ENCODE measurements around the gene CCSER1.

The CCSER1 gene

DNA sequence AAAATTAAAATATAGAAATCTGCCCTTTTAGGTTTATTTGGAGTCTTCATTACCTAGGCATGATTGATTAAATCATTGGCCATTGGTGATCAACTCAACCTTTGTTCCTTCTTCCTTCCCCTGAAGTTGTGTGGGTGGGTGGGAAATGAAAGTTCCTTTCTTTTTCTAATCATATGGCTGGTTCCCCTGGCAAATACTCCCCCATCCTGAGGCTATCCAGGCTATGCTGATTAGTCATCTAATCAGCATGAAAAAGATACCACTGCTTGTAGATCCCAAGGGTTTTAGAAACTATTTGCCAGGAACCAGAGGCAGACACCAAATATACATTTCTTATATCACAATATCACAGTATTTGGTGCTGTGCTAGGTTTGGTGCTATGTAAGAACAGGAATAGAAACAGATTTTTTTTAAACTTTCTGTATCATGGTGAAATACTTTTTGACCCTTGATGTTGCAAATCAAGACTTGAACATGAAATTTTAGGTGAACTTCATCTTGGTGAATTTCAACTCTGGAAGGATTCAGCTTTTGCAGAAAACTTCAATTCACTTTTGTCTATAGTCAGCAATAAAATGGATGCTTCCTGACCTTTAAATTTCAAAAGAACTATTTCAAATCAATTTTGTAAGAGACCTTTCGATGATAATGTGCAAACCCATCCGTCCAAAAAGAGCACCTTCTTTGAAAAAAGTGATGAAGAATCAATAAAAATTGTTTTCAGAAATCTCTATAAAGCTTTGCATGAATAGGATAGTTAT is 71.1 kb downstream of the CCSER1 start:
- no peak for DNase-seq (ENCODE audit: low spot score)

- DNase-seq (ENCODE audit: low spot score): no peak
These were observed 80.8 kb downstream of the CCSER1 start for GRCh38 chr4:90207887-90208454.

GRCh38 chr4:90209922-90210321 is 82.7 kb downstream of the CCSER1 start:
- DNase-seq (ENCODE audit: low spot score): no peak

DNA sequence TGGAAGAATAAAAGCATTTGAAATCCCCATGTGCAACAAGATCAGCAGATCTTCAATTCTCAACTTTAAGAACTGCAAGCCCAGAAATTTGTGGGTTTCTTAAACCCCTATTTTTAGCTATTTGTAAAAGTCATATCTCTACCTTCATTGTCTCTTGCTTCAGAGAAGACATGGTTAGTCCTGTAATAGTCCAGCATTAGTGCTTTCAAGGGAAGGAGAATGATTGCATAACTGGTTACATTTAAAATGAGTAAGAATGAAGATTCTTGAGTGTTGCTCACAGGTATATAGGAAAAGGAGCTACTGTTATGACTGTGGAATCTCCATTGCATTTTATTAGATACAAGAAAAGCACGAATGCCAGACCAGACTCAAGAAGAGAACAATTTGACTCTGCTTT is 84.0 kb downstream of the CCSER1 start:
- DNase-seq (ENCODE audit: low spot score): no peak

- no peak for DNase-seq (ENCODE audit: low spot score)
These were observed 88.1 kb downstream of the CCSER1 start for GRCh38 chr4:90215286-90215685.

GRCh38 chr4:90219822-90220221 is 92.6 kb downstream of the CCSER1 start:
- DNase-seq (ENCODE audit: low spot score): no peak

- DNase-seq (ENCODE audit: low spot score): no peak
These were observed 93.3 kb downstream of the CCSER1 start for GRCh38 chr4:90220459-90220858.

DNA sequence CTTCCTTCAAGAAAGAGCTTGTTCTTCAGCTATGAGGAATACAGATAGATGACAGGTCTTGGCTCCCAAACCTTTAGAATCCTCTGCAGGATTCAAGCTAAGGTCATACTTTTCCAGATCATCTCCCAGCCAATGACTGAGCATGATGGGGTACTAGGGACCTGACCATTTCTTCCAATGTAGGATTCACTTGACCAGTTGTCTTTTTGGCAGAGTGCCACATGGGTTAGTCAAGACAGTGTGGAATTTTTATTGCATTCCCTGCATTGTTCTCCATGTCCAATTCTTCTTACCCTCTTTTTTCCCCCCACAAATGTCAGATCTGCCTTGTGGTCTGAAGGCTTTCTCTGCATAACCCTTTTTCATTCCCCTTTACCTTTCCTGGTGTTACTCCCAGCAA is 99.5 kb downstream of the CCSER1 start:
- DNase-seq (ENCODE audit: low spot score): no peak

DNA sequence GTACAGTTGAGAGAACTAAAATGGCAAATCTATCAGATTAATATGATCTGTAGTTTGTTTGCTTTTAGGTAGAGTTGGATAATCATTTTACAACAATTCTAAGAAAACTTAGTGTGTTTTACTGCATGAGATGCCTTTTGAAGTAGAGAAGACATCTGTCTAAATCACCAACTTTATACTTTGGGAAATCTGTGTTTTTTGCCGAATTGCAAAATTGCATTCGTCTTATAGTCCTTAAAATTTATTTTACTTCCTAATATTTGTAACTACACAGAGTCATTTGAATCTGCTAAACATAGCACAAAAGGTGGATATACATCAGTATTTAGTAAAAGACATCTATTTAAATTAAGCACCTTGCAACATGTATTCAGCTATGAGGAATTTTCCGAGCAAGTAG is 100.0 kb downstream of the CCSER1 start:
- DNase-seq (ENCODE audit: low spot score): no peak

- no peak for DNase-seq (ENCODE audit: low spot score)
These were observed 107.8 kb downstream of the CCSER1 start for GRCh38 chr4:90234916-90235547.

- no peak for DNase-seq (ENCODE audit: low spot score)
These were observed 110.7 kb downstream of the CCSER1 start for GRCh38 chr4:90237751-90238530.

- no peak for DNase-seq (ENCODE audit: low spot score)
These were observed 113.1 kb downstream of the CCSER1 start for GRCh38 chr4:90240333-90240732.

DNA sequence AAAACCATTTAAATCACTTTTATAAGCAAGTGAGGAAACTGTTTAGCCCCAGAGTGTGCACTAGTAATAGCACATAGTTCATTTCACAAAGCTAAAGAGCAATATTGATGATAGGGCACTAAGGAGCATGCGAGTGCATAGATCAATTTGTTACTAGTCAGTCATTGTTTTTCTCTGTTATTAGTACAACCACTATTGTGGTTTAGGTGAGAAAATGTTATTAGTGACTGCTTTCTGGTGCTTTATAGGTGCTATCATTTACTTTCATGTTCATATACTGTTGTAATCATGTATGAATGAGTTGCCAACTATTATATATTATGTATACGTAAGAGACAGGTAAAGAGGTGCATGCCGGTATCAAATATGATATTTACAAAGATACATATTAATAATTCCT is 113.8 kb downstream of the CCSER1 start:
- DNase-seq (ENCODE audit: low spot score): no peak

DNA sequence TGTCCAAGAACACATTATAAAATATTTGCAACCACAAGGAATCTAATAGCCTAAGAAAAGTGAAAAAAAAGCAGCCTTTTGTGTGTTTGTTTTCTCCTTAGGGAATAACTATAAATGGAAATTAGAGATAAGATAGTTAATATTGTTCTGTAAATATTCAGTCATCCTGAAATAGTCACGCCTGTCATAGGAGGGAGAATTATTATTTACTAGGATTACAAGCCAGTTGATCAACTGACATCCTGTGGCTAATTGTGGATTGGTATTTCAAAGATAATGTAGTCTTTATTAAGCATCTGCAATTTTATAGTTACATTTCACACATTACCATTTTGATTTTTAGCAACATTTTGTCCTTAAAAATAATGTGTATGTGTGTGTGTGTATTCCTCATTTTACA is 118.6 kb downstream of the CCSER1 start:
- DNase-seq (ENCODE audit: low spot score): no peak

DNA sequence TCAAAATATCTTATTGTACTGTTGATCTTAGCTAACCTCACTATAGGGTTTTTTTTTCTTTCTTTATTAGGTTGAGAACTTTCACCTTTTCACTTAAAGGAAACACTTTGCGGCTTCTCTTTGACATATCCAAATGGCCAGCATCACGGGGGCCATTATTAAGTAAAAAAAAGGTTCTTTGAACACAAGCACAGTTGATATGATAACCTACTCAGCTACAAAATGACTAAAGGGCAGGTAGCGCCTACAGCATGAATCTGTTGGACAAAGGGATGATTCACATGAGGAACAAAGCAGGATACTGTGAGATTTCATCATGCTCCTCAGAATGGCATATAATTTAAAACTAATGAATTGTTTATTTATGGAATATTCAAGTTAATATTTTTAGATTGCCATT is 119.6 kb downstream of the CCSER1 start:
- DNase-seq (ENCODE audit: low spot score): no peak

DNA sequence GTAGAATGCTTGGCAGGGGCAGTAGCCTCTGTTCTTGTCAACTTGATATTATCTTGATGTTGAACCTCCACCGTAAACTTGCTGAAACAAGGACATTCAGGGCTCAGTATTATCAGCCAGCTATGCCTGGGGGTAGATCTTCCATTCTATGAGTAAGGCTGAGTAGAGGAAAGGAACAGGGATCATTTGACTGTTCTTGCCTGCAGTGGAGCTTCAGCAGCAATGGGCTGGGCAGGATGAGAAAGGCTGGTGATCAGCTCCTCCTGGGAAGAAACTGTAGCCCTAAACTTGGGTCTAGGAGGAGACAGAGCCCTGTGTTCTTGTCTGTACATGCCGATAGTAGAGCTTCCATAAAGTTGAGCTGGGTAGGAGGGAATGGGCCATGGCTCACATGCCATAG is 127.2 kb downstream of the CCSER1 start:
- DNase-seq (ENCODE audit: low spot score): no peak

- DNase-seq (ENCODE audit: low spot score): no peak
These were observed 147.0 kb downstream of the CCSER1 start for GRCh38 chr4:90274175-90274574.

GRCh38 chr4:90280954-90281353 is 153.8 kb downstream of the CCSER1 start:
- no peak for DNase-seq (ENCODE audit: low spot score)

DNA sequence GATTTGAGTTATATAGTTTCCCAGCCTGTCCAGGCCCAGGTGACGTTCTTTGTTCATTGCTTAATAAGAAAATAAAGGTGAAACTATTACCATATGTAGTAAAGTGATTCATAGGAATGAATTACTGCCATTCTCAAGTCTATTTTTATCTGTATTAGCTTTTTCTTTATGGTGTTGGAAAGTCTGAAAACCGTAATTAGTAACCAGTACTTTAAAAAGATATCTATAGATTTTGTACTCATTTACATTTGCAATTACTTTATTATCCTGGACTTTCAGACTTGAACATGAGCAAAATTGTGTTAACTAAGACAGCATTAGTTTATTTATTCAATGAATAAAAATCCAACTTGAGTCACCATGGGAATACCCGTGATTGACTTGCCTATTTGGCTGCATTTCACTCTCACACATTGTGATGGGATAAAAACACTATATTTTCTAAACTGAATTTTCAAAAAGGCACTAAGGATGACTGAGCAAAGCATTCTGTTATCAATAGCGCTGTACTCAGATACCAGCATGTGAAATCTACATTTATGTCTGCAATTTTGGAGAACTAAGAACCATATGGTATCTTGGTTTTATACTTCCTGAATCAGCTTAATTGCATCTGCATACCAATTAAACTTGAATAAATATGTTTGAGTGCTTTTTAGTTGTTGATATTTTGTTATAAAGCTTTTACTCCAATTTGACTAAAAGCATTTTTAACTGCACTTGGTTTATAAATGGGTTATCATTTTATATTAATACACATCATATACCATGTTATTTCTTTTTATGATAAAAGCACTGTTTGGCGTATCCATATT is 154.6 kb downstream of the CCSER1 start:
- DNase-seq (ENCODE audit: low spot score): no peak

DNA sequence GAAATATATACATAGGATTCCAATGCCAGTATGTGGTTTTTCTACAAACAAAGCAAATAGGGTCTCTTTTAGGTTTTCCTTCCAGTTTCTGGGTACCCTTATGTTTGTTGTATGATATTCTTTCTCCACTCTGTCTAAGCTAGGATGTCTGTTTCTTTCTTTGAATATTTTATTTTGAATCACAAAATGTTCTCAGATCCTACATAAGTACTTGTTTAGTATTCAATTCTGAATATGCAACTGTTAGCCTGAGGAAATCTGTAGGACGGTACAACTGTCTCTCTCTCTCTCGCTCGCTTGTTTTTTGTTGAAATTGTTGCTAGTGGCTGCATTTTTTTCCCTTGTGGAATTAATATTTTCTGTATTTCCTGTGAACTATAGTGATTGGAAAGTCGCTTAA is 163.2 kb downstream of the CCSER1 start:
- no peak for DNase-seq (ENCODE audit: low spot score)

DNA sequence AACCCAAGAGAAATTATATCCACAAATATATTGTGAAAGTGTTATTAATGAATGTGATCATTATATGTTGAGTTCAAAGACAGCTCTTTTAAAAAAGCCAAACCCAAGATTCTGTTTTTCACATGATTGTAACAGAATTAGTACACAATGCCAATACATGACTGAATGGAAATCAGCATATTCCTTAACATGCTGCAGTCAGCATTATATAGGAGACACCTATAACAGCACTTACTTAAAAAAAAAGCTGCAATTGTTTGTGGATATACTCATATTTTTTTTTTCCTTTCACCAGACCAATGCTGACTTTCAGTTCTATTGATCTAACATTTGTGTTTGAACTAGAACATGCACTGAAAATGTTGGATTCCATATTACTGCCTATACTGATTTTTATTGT is 165.2 kb downstream of the CCSER1 start:
- no peak for DNase-seq (ENCODE audit: low spot score)

DNA sequence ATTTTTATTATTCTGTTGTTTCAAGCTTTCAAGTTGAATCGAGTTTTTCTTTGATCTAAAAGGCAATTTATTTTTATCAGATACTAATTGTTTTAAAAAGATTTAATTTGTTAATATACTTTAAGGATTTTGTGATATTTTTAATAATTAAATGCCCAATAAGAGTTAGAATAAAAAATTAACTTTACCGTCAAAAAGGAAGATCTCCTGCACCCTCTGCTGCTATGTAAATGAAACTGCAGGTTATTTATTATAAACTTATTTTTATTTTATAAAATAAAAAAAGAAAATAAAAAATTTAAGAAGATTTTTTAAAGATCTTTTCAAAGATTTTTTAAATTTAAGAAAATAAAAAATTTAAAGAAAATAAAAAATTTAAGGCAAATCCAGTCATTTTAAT is 166.1 kb downstream of the CCSER1 start:
- no peak for DNase-seq (ENCODE audit: low spot score)
